ENCODE data around the gene CRYBG2.

The CRYBG2 gene

DNA sequence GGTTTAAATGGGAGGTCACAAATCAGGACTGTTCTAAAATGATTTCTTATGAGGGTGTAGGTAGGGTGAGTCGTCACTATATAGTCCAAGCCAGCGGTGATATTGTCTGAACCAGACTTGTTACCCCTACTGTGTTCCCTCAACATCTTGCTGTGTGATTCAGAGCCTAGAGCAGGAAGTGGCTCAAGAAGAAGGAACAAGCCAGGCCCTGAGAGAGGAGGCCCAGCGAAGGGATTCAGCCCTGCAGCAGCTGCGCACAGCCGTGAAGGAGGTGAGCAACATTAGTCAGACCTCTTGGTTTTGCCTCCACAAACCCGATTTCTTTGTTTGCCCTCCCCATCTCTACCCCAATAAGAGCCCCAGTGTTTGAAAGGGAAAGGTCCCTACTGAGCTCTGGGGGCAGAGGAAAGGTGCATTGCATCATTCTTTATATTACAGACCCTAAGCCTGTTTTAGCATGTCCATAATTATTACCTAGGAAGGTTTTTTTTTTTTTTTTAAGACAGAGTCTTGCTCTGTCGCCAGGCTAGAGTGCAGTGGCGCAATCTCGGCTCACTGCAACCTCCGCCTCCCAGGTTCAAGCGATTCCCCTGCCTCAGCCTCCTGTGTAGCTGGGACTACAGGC, 79.0 kb downstream of the CRYBG2 start:
- H3K36me3 ChIP-seq, result peaks cover 0 to 10% (median 0%) of the 10 kb centered on the region in 3 donors
- no peaks in the 10 kb centered on the region for H3K27me3 ChIP-seq
- DNase-seq, result no peak
- peaks cover 0 to 47% (median 38%) of the 10 kb centered on the region in 4 donors for H3K4me1 ChIP-seq
- H3K4me3 ChIP-seq, result no peak overlapping the region
- TF ChIP-seq, protein P1, sequence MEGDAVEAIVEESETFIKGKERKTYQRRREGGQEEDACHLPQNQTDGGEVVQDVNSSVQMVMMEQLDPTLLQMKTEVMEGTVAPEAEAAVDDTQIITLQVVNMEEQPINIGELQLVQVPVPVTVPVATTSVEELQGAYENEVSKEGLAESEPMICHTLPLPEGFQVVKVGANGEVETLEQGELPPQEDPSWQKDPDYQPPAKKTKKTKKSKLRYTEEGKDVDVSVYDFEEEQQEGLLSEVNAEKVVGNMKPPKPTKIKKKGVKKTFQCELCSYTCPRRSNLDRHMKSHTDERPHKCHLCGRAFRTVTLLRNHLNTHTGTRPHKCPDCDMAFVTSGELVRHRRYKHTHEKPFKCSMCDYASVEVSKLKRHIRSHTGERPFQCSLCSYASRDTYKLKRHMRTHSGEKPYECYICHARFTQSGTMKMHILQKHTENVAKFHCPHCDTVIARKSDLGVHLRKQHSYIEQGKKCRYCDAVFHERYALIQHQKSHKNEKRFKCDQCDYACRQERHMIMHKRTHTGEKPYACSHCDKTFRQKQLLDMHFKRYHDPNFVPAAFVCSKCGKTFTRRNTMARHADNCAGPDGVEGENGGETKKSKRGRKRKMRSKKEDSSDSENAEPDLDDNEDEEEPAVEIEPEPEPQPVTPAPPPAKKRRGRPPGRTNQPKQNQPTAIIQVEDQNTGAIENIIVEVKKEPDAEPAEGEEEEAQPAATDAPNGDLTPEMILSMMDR (IDR thresholded peaks at IDR 0.05), result no peak
- intact Hi-C loops (cut with DNase I; ENCODE audit: low total_unique reads), result loop anchor here (2.0 to 5.0 kb wide), 2 partner anchors 48 to 1342 kb away; no protein-coding TSS in a partner anchor
- no peaks in the 10 kb centered on the region for H3K9me3 ChIP-seq
- H3K27ac ChIP-seq, result peak overlapping the region in 1 of 2 donors; percentile 86
